HCT116 (cell line): ENCODE data around the gene QKI. TPM values are rescaled to one million over a fixed set of nuclear protein-coding genes. Genes with fewer than 3 reads are reported as not detected.

Experiments used
- ATAC-seq: fragments of 200-7000 bp; cut with Tn5 transposase; 2 replicates; pipeline ENCODE4 v1.9.1; 2020; ENCODE audit warnings: mild to moderate bottlenecking, moderate library complexity
- BruUV-seq: library from RNA; stranded (reverse); fragments of 400-500 nt; replicated peaks from 2 replicates; lab custom pipeline; 2021; lab: Mats Ljungman, UMichigan
- CTCF ChIA-PET: fragments of 300-600 bp; sonication (Branson Sonifier 250); formaldehyde crosslinking; loops from one replicate; lab custom pipeline; 2021; ENCODE audit warnings: antibody characterized with exemption; lab: Charles Lee
- POLR2A ChIA-PET: fragments of 300-600, 350-600 bp; sonication (Branson Sonifier 250); formaldehyde crosslinking; loops from one replicate; lab custom pipeline; 2021; ENCODE audit warnings: antibody characterized with exemption; lab: Charles Lee
- RAD21 ChIA-PET, 2 experiments: fragments of 300-600 bp; sonication (Branson Sonifier 250); formaldehyde crosslinking; loops; one replicate each; lab custom pipeline; 2023; ENCODE audit warnings: low total read pairs in 2 of 2; ENCODE audit not compliant: uncharacterized antibody in 2 of 2, unreplicated experiment in 2 of 2, low non-redundant PET in 1 of 2; lab: Charles Lee
- DNase-seq: peaks from one replicate; pipeline ENCODE4 v3.0.0-alpha.2; 2010; ENCODE audit warnings: low read depth, low spot score
- H2AFZ ChIP-seq: fragments of 200-600 bp; shearing (Covaris generic), sonication (generic); 2 replicates; pipeline ENCODE4 v1.6.1; 2017; ENCODE audit warnings: low read depth, mixed run types, mixed read lengths, antibody characterized with exemption, low read length; ENCODE audit not compliant: poor library complexity, severe bottlenecking
- H3K27ac ChIP-seq: 2 replicates; pipeline ENCODE4 v1.5.1; 2012; ENCODE audit warnings: low read depth, low read length
- H3K27me3 ChIP-seq: fragments of 200-600 bp; sonication (generic); 2 replicates; pipeline ENCODE4 v1.6.1; 2016; ENCODE audit warnings: mixed run types, low read length, mixed read lengths; ENCODE audit not compliant: insufficient read depth
- H3K36me3 ChIP-seq, 2 experiments: fragments of 200-500 bp in 1 of 2; fragments of 200-600 bp in 1 of 2; sonication (Bioruptor generic) in 1 of 2; sonication (generic) in 1 of 2; 2 replicates each; pipeline versions ENCODE4 v1.5.1 to v1.6.1; 2014 to 2016; ENCODE audit warnings: low read length in 2 of 2, inconsistent platforms in 1 of 2, mixed read lengths in 1 of 2, mixed run types in 1 of 2; ENCODE audit not compliant: insufficient read depth in 2 of 2, control insufficient read depth in 1 of 2
- H3K4me1 ChIP-seq, 2 experiments: fragments of 200-600 bp in 1 of 2; sonication (generic) in 1 of 2; 2 replicates each; pipeline versions ENCODE4 v1.5.1 to v1.6.1; 2012 to 2017; ENCODE audit warnings: low read length in 2 of 2, inconsistent platforms in 1 of 2, mild to moderate bottlenecking in 1 of 2, mixed read lengths in 1 of 2, mixed run types in 1 of 2, moderate library complexity in 1 of 2; ENCODE audit not compliant: insufficient read depth in 2 of 2, control insufficient read depth in 1 of 2
- H3K4me2 ChIP-seq: fragments of 200-600 bp; sonication (generic); 2 replicates; pipeline ENCODE4 v1.6.1; 2017; ENCODE audit warnings: mixed run types, low read length, mixed read lengths
- H3K4me3 ChIP-seq, 2 experiments: fragments of 200-600 bp in 1 of 2; sonication (generic) in 1 of 2; replicated peaks in 1 of 2; 2 replicates each; pipeline ENCODE4 v1.5.1; 2011 to 2016; ENCODE audit warnings: low read length in 2 of 2, control low read depth in 1 of 2, low read depth in 1 of 2, mild to moderate bottlenecking in 1 of 2, mixed read lengths in 1 of 2, mixed run types in 1 of 2
- H3K79me2 ChIP-seq: fragments of 200-600 bp; sonication (generic); 2 replicates; pipeline ENCODE4 v1.6.1; 2017; ENCODE audit warnings: mild to moderate bottlenecking, mixed run types, low read length, moderate library complexity, mixed read lengths; ENCODE audit not compliant: insufficient read depth
- H3K9ac ChIP-seq: fragments of 200-600 bp; sonication (generic); 2 replicates; pipeline ENCODE4 v1.6.1; 2016; ENCODE audit warnings: low read length, mixed read lengths
- H3K9me2 ChIP-seq: fragments of 200-600 bp; sonication (generic), shearing (Covaris generic); 2 replicates; pipeline ENCODE4 v1.6.1; 2017; ENCODE audit warnings: mixed run types, mild to moderate bottlenecking, moderate library complexity; ENCODE audit not compliant: insufficient read depth
- H3K9me3 ChIP-seq, 2 experiments: fragments of 200-500 bp in 1 of 2; fragments of 200-600 bp in 1 of 2; sonication (Bioruptor generic) in 1 of 2; sonication (generic) in 1 of 2; 2 replicates each; pipeline ENCODE4 v1.6.1; 2014 to 2017; ENCODE audit warnings: low read length in 2 of 2, mixed read lengths in 2 of 2, inconsistent platforms in 1 of 2, low read depth in 1 of 2, mild to moderate bottlenecking in 1 of 2, mixed run types in 1 of 2, moderate library complexity in 1 of 2; ENCODE audit not compliant: control insufficient read depth in 1 of 2, insufficient read depth in 1 of 2
- H4K20me1 ChIP-seq: fragments of 200-600 bp; sonication (generic), shearing (Covaris generic); 2 replicates; pipeline ENCODE4 v1.6.1; 2017; ENCODE audit warnings: mixed run types, mild to moderate bottlenecking, moderate library complexity; ENCODE audit not compliant: insufficient read depth
- EGR1 ChIP-seq: IDR thresholded peaks from 2 replicates; pipeline ENCODE4 v1.6.1; 2012; ENCODE audit warnings: low read depth
- ELF1 ChIP-seq: IDR thresholded peaks from 2 replicates; pipeline ENCODE4 v1.6.1; 2012; ENCODE audit warnings: low read depth, borderline replicate concordance
- FOSL1 ChIP-seq: IDR thresholded peaks from 2 replicates; pipeline ENCODE4 v1.6.1; 2012; ENCODE audit warnings: low read depth
- JUND ChIP-seq: IDR thresholded peaks from 2 replicates; pipeline ENCODE4 v1.6.1; 2012
- RAD21 ChIP-seq: IDR thresholded peaks from 2 replicates; pipeline ENCODE4 v1.6.1; 2012; ENCODE audit warnings: low read depth, mild to moderate bottlenecking
- SIN3A ChIP-seq: IDR thresholded peaks from 2 replicates; pipeline ENCODE4 v1.6.1; 2012; ENCODE audit warnings: low read depth
- SP1 ChIP-seq: IDR thresholded peaks from 2 replicates; pipeline ENCODE4 v1.6.1; 2012; ENCODE audit warnings: low read depth
- SRF ChIP-seq: IDR thresholded peaks from 2 replicates; pipeline ENCODE4 v1.6.1; 2012; ENCODE audit warnings: low read depth
- YY1 ChIP-seq: IDR thresholded peaks from 2 replicates; pipeline ENCODE4 v1.6.1; 2011; ENCODE audit warnings: low read length, low read depth, moderate library complexity, mild to moderate bottlenecking; ENCODE audit not compliant: insufficient replicate concordance; ENCODE audit errors: extremely low read depth
- ZNF274 ChIP-seq: fragments of 200-500 bp; sonication (Bioruptor generic); IDR thresholded peaks from 2 replicates; pipeline ENCODE4 v1.6.1; 2014; ENCODE audit warnings: mild to moderate bottlenecking, low read depth, low read length, inconsistent platforms
- intact Hi-C: fragments of 100-400 bp; cut with micrococcal nuclease; formaldehyde crosslinking; loops from 2 replicates; pipeline ENCODE4 v1.10.0; 2022
- total RNA-seq: library from RNA; stranded (reverse); gene quantifications from one replicate; pipeline ENCODE4 v1.2.1, GENCODE V29; 2021; ENCODE audit not compliant: unreplicated experiment
- TF ChIP-seq, protein P1 (sequence below): IDR thresholded peaks from 2 replicates; pipeline ENCODE4 v1.6.1; 2012; ENCODE audit warnings: low read depth
- TF ChIP-seq, protein P2 (sequence below), 3 experiments: fragments of 200-600 bp in 1 of 3; sonication (generic) in 1 of 3; IDR thresholded peaks in 2 of 3; conservative IDR thresholded peaks in 1 of 3; 2 replicates each; pipeline ENCODE4 v1.5.1; 2012 to 2017; ENCODE audit warnings: low read depth in 2 of 3, low read length in 2 of 3, antibody characterized with exemption in 1 of 3, borderline replicate concordance in 1 of 3, control low read depth in 1 of 3, mild to moderate bottlenecking in 1 of 3, mixed read lengths in 1 of 3, mixed run types in 1 of 3, moderate library complexity in 1 of 3; ENCODE audit not compliant: insufficient read depth in 1 of 3

Gene QKI
- total RNA-seq, 1 experiment from 2014 or later = 35.3 TPM

DNA sequence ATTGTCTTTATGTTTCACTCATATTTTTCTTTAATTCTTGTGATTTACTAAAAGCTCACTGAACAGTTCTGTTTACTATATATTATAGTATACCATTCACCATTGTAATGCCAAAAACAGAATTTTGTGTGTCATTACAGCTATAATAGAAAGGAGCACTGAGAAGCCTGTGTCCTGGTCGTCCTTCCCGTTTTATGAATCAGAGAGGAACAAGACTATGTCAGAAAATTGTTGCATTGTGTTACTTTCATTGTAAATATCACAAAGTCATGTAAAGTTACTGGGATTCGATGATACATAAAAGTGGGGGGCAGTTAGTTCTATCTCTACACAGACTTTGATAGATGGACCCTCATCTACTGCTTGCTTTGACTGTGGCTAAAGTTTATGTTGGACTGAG lies 145.1 kb downstream of the QKI start:
- no peak for TF ChIP-seq ZNF274
- no peak for TF ChIP-seq SP1
- no peak for TF ChIP-seq JUND
- TF ChIP-seq SIN3A = no peak
- TF ChIP-seq SRF = no peak
- TF ChIP-seq EGR1 = no peak
- no peak for TF ChIP-seq ELF1
- TF ChIP-seq YY1 = no peak
- no peak for TF ChIP-seq RAD21
- TF ChIP-seq, protein P1, sequence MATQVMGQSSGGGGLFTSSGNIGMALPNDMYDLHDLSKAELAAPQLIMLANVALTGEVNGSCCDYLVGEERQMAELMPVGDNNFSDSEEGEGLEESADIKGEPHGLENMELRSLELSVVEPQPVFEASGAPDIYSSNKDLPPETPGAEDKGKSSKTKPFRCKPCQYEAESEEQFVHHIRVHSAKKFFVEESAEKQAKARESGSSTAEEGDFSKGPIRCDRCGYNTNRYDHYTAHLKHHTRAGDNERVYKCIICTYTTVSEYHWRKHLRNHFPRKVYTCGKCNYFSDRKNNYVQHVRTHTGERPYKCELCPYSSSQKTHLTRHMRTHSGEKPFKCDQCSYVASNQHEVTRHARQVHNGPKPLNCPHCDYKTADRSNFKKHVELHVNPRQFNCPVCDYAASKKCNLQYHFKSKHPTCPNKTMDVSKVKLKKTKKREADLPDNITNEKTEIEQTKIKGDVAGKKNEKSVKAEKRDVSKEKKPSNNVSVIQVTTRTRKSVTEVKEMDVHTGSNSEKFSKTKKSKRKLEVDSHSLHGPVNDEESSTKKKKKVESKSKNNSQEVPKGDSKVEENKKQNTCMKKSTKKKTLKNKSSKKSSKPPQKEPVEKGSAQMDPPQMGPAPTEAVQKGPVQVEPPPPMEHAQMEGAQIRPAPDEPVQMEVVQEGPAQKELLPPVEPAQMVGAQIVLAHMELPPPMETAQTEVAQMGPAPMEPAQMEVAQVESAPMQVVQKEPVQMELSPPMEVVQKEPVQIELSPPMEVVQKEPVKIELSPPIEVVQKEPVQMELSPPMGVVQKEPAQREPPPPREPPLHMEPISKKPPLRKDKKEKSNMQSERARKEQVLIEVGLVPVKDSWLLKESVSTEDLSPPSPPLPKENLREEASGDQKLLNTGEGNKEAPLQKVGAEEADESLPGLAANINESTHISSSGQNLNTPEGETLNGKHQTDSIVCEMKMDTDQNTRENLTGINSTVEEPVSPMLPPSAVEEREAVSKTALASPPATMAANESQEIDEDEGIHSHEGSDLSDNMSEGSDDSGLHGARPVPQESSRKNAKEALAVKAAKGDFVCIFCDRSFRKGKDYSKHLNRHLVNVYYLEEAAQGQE = no peak
- TF ChIP-seq, protein P2, sequence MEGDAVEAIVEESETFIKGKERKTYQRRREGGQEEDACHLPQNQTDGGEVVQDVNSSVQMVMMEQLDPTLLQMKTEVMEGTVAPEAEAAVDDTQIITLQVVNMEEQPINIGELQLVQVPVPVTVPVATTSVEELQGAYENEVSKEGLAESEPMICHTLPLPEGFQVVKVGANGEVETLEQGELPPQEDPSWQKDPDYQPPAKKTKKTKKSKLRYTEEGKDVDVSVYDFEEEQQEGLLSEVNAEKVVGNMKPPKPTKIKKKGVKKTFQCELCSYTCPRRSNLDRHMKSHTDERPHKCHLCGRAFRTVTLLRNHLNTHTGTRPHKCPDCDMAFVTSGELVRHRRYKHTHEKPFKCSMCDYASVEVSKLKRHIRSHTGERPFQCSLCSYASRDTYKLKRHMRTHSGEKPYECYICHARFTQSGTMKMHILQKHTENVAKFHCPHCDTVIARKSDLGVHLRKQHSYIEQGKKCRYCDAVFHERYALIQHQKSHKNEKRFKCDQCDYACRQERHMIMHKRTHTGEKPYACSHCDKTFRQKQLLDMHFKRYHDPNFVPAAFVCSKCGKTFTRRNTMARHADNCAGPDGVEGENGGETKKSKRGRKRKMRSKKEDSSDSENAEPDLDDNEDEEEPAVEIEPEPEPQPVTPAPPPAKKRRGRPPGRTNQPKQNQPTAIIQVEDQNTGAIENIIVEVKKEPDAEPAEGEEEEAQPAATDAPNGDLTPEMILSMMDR (IDR thresholded peaks at IDR 0.05 in 2 of 3, conservative IDR thresholded peaks at IDR 0.05 in 1 of 3; ENCODE audit: borderline replicate concordance in 1 of 3, insufficient read depth in 1 of 3, low read depth in 2 of 3, low read length in 2 of 3) = no peak
- no peak for TF ChIP-seq FOSL1
- Histone ChIP-seq H4K20me1 (no peaks in the 10 kb centered on the region), H3K79me2 (no peaks in the 10 kb centered on the region)

More for the DNA sequence above, 145.1 kb downstream of the QKI start:
- CTCF ChIA-PET = no interaction called here
- Histone ChIP-seq H2AFZ (no peak overlapping the region), H3K4me1 (no peaks in the 10 kb centered on the region), H3K9me2 (no peaks in the 10 kb centered on the region), H3K27ac (no peak overlapping the region), H3K27me3 (no peaks in the 10 kb centered on the region), H3K4me2 (no peak overlapping the region), H3K4me3 (no peak overlapping the region), H3K9me3 (no peaks in the 10 kb centered on the region), H3K36me3 (no peaks in the 10 kb centered on the region), H3K9ac (no peak overlapping the region)
- intact Hi-C loops = loop anchor here (10.0 kb wide), 3 partner anchors 135 to 395 kb away; no protein-coding TSS in a partner anchor
- DNase-seq (no peak), ATAC-seq (no peak)
- RAD21 ChIA-PET = no interaction called here
- POLR2A ChIA-PET = no interaction called here
- no TSS peak for BruUV-seq
